HCT116 (cell line): ENCODE results near the gene IL1RAPL2. TPM values are rescaled to one million over a fixed set of nuclear protein-coding genes. Genes with fewer than 3 reads are reported as not detected.

Source experiments
- ATAC-seq: fragments of 200-7000 bp; cut with Tn5 transposase; 2 replicates; pipeline ENCODE4 v1.9.1; 2020; ENCODE audit warnings: mild to moderate bottlenecking, moderate library complexity
- BruUV-seq: library from RNA; stranded (reverse); fragments of 400-500 nt; replicated peaks from 2 replicates; lab custom pipeline; 2021; lab: Mats Ljungman, UMichigan
- CTCF ChIA-PET: fragments of 300-600 bp; sonication (Branson Sonifier 250); formaldehyde crosslinking; loops from one replicate; lab custom pipeline; 2021; ENCODE audit warnings: antibody characterized with exemption; lab: Charles Lee
- POLR2A ChIA-PET: fragments of 300-600, 350-600 bp; sonication (Branson Sonifier 250); formaldehyde crosslinking; loops from one replicate; lab custom pipeline; 2021; ENCODE audit warnings: antibody characterized with exemption; lab: Charles Lee
- RAD21 ChIA-PET, 2 experiments: fragments of 300-600 bp; sonication (Branson Sonifier 250); formaldehyde crosslinking; loops; one replicate each; lab custom pipeline; 2023; ENCODE audit warnings: low total read pairs in 2 of 2; ENCODE audit not compliant: uncharacterized antibody in 2 of 2, unreplicated experiment in 2 of 2, low non-redundant PET in 1 of 2; lab: Charles Lee
- DNase-seq: peaks from one replicate; pipeline ENCODE4 v3.0.0-alpha.2; 2010; ENCODE audit warnings: low read depth, low spot score
- H2AFZ ChIP-seq: fragments of 200-600 bp; shearing (Covaris generic), sonication (generic); 2 replicates; pipeline ENCODE4 v1.6.1; 2017; ENCODE audit warnings: low read depth, mixed run types, mixed read lengths, antibody characterized with exemption, low read length; ENCODE audit not compliant: poor library complexity, severe bottlenecking
- H3K27ac ChIP-seq: 2 replicates; pipeline ENCODE4 v1.5.1; 2012; ENCODE audit warnings: low read depth, low read length
- H3K27me3 ChIP-seq: fragments of 200-600 bp; sonication (generic); 2 replicates; pipeline ENCODE4 v1.6.1; 2016; ENCODE audit warnings: mixed run types, low read length, mixed read lengths; ENCODE audit not compliant: insufficient read depth
- H3K36me3 ChIP-seq, 2 experiments: fragments of 200-500 bp in 1 of 2; fragments of 200-600 bp in 1 of 2; sonication (Bioruptor generic) in 1 of 2; sonication (generic) in 1 of 2; 2 replicates each; pipeline versions ENCODE4 v1.5.1 to v1.6.1; 2014 to 2016; ENCODE audit warnings: low read length in 2 of 2, inconsistent platforms in 1 of 2, mixed read lengths in 1 of 2, mixed run types in 1 of 2; ENCODE audit not compliant: insufficient read depth in 2 of 2, control insufficient read depth in 1 of 2
- H3K4me1 ChIP-seq, 2 experiments: fragments of 200-600 bp in 1 of 2; sonication (generic) in 1 of 2; 2 replicates each; pipeline versions ENCODE4 v1.5.1 to v1.6.1; 2012 to 2017; ENCODE audit warnings: low read length in 2 of 2, inconsistent platforms in 1 of 2, mild to moderate bottlenecking in 1 of 2, mixed read lengths in 1 of 2, mixed run types in 1 of 2, moderate library complexity in 1 of 2; ENCODE audit not compliant: insufficient read depth in 2 of 2, control insufficient read depth in 1 of 2
- H3K4me2 ChIP-seq: fragments of 200-600 bp; sonication (generic); 2 replicates; pipeline ENCODE4 v1.6.1; 2017; ENCODE audit warnings: mixed run types, low read length, mixed read lengths
- H3K4me3 ChIP-seq, 2 experiments: fragments of 200-600 bp in 1 of 2; sonication (generic) in 1 of 2; replicated peaks in 1 of 2; 2 replicates each; pipeline ENCODE4 v1.5.1; 2011 to 2016; ENCODE audit warnings: low read length in 2 of 2, control low read depth in 1 of 2, low read depth in 1 of 2, mild to moderate bottlenecking in 1 of 2, mixed read lengths in 1 of 2, mixed run types in 1 of 2
- H3K79me2 ChIP-seq: fragments of 200-600 bp; sonication (generic); 2 replicates; pipeline ENCODE4 v1.6.1; 2017; ENCODE audit warnings: mild to moderate bottlenecking, mixed run types, low read length, moderate library complexity, mixed read lengths; ENCODE audit not compliant: insufficient read depth
- H3K9ac ChIP-seq: fragments of 200-600 bp; sonication (generic); 2 replicates; pipeline ENCODE4 v1.6.1; 2016; ENCODE audit warnings: low read length, mixed read lengths
- H3K9me2 ChIP-seq: fragments of 200-600 bp; sonication (generic), shearing (Covaris generic); 2 replicates; pipeline ENCODE4 v1.6.1; 2017; ENCODE audit warnings: mixed run types, mild to moderate bottlenecking, moderate library complexity; ENCODE audit not compliant: insufficient read depth
- H3K9me3 ChIP-seq, 2 experiments: fragments of 200-500 bp in 1 of 2; fragments of 200-600 bp in 1 of 2; sonication (Bioruptor generic) in 1 of 2; sonication (generic) in 1 of 2; 2 replicates each; pipeline ENCODE4 v1.6.1; 2014 to 2017; ENCODE audit warnings: low read length in 2 of 2, mixed read lengths in 2 of 2, inconsistent platforms in 1 of 2, low read depth in 1 of 2, mild to moderate bottlenecking in 1 of 2, mixed run types in 1 of 2, moderate library complexity in 1 of 2; ENCODE audit not compliant: control insufficient read depth in 1 of 2, insufficient read depth in 1 of 2
- H4K20me1 ChIP-seq: fragments of 200-600 bp; sonication (generic), shearing (Covaris generic); 2 replicates; pipeline ENCODE4 v1.6.1; 2017; ENCODE audit warnings: mixed run types, mild to moderate bottlenecking, moderate library complexity; ENCODE audit not compliant: insufficient read depth
- CBX3 ChIP-seq: IDR thresholded peaks from 2 replicates; pipeline ENCODE4 v1.6.1; 2012; ENCODE audit warnings: low read depth
- CEBPB ChIP-seq: IDR thresholded peaks from 2 replicates; pipeline ENCODE4 v1.6.1; 2012; ENCODE audit warnings: low read depth
- EGR1 ChIP-seq: IDR thresholded peaks from 2 replicates; pipeline ENCODE4 v1.6.1; 2012; ENCODE audit warnings: low read depth
- EZH2 ChIP-seq: fragments of 200-600 bp; sonication (generic); IDR thresholded peaks from 2 replicates; pipeline ENCODE4 v1.6.1; 2017; ENCODE audit warnings: antibody characterized with exemption, mixed run types
- EZH2phosphoT487 ChIP-seq: fragments of 200-600 bp; IDR thresholded peaks from 2 replicates; pipeline ENCODE4 v1.6.1; 2018; ENCODE audit warnings: antibody characterized with exemption, borderline replicate concordance
- JUND ChIP-seq: IDR thresholded peaks from 2 replicates; pipeline ENCODE4 v1.6.1; 2012
- POLR2A ChIP-seq: IDR thresholded peaks from 2 replicates; pipeline ENCODE4 v1.7.0; 2011; ENCODE audit warnings: borderline replicate concordance; ENCODE audit not compliant: insufficient read depth, insufficient read length; ENCODE audit errors: extremely low read depth
- RAD21 ChIP-seq: IDR thresholded peaks from 2 replicates; pipeline ENCODE4 v1.6.1; 2012; ENCODE audit warnings: low read depth, mild to moderate bottlenecking
- SIN3A ChIP-seq: IDR thresholded peaks from 2 replicates; pipeline ENCODE4 v1.6.1; 2012; ENCODE audit warnings: low read depth
- SP1 ChIP-seq: IDR thresholded peaks from 2 replicates; pipeline ENCODE4 v1.6.1; 2012; ENCODE audit warnings: low read depth
- TCF7L2 ChIP-seq: IDR thresholded peaks from 2 replicates; pipeline ENCODE4 v1.7.0; 2011; ENCODE audit warnings: borderline replicate concordance, inconsistent platforms; ENCODE audit not compliant: insufficient read depth, insufficient read length; ENCODE audit errors: extremely low read depth
- YY1 ChIP-seq: IDR thresholded peaks from 2 replicates; pipeline ENCODE4 v1.6.1; 2011; ENCODE audit warnings: low read length, low read depth, moderate library complexity, mild to moderate bottlenecking; ENCODE audit not compliant: insufficient replicate concordance; ENCODE audit errors: extremely low read depth
- ZFX ChIP-seq: fragments of 450-650 bp; IDR thresholded peaks from 2 replicates; pipeline ENCODE4 v1.6.1; 2017
- intact Hi-C: fragments of 100-400 bp; cut with micrococcal nuclease; formaldehyde crosslinking; loops from 2 replicates; pipeline ENCODE4 v1.10.0; 2022
- total RNA-seq: library from RNA; stranded (reverse); gene quantifications from one replicate; pipeline ENCODE4 v1.2.1, GENCODE V29; 2021; ENCODE audit not compliant: unreplicated experiment
- TF ChIP-seq, protein P1 (sequence below): IDR thresholded peaks from 2 replicates; pipeline ENCODE4 v1.6.1; 2012; ENCODE audit warnings: low read depth
- TF ChIP-seq, protein P2 (sequence below): IDR thresholded peaks from 2 replicates; pipeline ENCODE4 v1.6.1; 2012

IL1RAPL2 gene
- total RNA-seq, 1 experiment from 2014 or later, result not detected

- CTCF ChIA-PET, result no interaction called here
- H3K9me2 ChIP-seq, result no peaks in the 10 kb centered on the region
- TF ChIP-seq RAD21 (no peak), YY1 (no peak), POLR2A (no peak), SP1 (no peak), EZH2phosphoT487 (no peak)
- TF ChIP-seq, protein P1, sequence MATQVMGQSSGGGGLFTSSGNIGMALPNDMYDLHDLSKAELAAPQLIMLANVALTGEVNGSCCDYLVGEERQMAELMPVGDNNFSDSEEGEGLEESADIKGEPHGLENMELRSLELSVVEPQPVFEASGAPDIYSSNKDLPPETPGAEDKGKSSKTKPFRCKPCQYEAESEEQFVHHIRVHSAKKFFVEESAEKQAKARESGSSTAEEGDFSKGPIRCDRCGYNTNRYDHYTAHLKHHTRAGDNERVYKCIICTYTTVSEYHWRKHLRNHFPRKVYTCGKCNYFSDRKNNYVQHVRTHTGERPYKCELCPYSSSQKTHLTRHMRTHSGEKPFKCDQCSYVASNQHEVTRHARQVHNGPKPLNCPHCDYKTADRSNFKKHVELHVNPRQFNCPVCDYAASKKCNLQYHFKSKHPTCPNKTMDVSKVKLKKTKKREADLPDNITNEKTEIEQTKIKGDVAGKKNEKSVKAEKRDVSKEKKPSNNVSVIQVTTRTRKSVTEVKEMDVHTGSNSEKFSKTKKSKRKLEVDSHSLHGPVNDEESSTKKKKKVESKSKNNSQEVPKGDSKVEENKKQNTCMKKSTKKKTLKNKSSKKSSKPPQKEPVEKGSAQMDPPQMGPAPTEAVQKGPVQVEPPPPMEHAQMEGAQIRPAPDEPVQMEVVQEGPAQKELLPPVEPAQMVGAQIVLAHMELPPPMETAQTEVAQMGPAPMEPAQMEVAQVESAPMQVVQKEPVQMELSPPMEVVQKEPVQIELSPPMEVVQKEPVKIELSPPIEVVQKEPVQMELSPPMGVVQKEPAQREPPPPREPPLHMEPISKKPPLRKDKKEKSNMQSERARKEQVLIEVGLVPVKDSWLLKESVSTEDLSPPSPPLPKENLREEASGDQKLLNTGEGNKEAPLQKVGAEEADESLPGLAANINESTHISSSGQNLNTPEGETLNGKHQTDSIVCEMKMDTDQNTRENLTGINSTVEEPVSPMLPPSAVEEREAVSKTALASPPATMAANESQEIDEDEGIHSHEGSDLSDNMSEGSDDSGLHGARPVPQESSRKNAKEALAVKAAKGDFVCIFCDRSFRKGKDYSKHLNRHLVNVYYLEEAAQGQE, result no peak
- H3K36me3 ChIP-seq, result no peaks in the 10 kb centered on the region
- H3K4me3 ChIP-seq, result no peak overlapping the region
- intact Hi-C loops, result no loop called here
- H2AFZ ChIP-seq, result no peak overlapping the region
- no peaks in the 10 kb centered on the region for H3K9me3 ChIP-seq
- POLR2A ChIA-PET, result no interaction called here
- RAD21 ChIA-PET, result no interaction called here
- H4K20me1 ChIP-seq, result no peaks in the 10 kb centered on the region
- no TSS peak for BruUV-seq
- H3K4me2 ChIP-seq, result no peak overlapping the region
- H3K4me1 ChIP-seq, result no peaks in the 10 kb centered on the region
- no peaks in the 10 kb centered on the region for H3K79me2 ChIP-seq
- H3K9ac ChIP-seq, result no peak overlapping the region
- DNase-seq (no peak), ATAC-seq (no peak)
- no peaks in the 10 kb centered on the region for H3K27me3 ChIP-seq
- H3K27ac ChIP-seq, result no peak overlapping the region
Measured at GRCh38 chrX:104806346-104806745, 240.3 kb downstream of the IL1RAPL2 start.

DNA sequence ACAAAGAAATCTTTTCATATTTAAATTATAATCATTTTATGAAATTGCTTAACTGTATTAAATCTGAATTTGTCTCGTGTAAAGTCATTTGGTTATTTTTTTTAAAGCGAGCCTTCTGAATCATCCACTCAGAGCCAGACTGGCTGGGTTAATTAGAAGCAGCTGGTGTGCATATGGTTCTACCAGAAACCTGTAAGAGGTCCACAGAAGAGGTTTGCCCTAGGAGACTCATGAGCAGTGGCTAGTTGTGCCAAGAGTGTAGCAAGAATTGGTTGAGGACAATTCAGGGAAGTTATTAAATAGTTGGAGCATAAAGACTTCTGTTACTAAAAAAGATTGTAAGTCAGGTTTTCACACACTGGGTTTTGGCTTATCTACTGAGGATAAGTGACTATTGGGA, 267.4 kb downstream of the IL1RAPL2 start:
- no peak for DNase-seq
- intact Hi-C loops, result no loop called here
- no peaks in the 10 kb centered on the region for H3K79me2 ChIP-seq
- no peak overlapping the region for H3K9ac ChIP-seq
- H3K27ac ChIP-seq, result no peak overlapping the region
- BruUV-seq, result no TSS peak
- H3K9me2 ChIP-seq, result no peaks in the 10 kb centered on the region
- RAD21 ChIA-PET, result no interaction called here
- CTCF ChIA-PET, result no interaction called here
- no peaks in the 10 kb centered on the region for H3K36me3 ChIP-seq
- no peak overlapping the region for H2AFZ ChIP-seq
- no peaks in the 10 kb centered on the region for H4K20me1 ChIP-seq
- no peaks in the 10 kb centered on the region for H3K4me1 ChIP-seq
- no peak overlapping the region for H3K4me2 ChIP-seq
- H3K4me3 ChIP-seq, result no peak overlapping the region
- POLR2A ChIA-PET, result no interaction called here
- H3K9me3 ChIP-seq, result no peaks in the 10 kb centered on the region
- ATAC-seq, result no peak
- no peaks in the 10 kb centered on the region for H3K27me3 ChIP-seq
- no peak for TF ChIP-seq TCF7L2
- TF ChIP-seq ZFX, result no peak
- no peak for TF ChIP-seq SIN3A
- TF ChIP-seq, protein P2, sequence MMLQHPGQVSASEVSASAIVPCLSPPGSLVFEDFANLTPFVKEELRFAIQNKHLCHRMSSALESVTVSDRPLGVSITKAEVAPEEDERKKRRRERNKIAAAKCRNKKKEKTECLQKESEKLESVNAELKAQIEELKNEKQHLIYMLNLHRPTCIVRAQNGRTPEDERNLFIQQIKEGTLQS, result no peak
- TF ChIP-seq CBX3, result no peak
- TF ChIP-seq CEBPB, result no peak
- TF ChIP-seq SP1, result no peak
- no peak for TF ChIP-seq EZH2
- no peak for TF ChIP-seq JUND
- no peak for TF ChIP-seq RAD21
- TF ChIP-seq, protein P1, result no peak
- TF ChIP-seq EGR1, result no peak
